DMS53 treated with DMSO at 0.1 percent for 48 hours (cell line): ENCODE results near the gene COL23A1.

ENCODE experiments used
- DNase-seq: peaks from one replicate; lab custom pipeline; 2025; ENCODE audit not compliant: unreplicated experiment; lab: John Stamatoyannopoulos, UW

COL23A1 gene

GRCh38 chr5:178428341-178429155 lies 161.6 kb downstream of the COL23A1 start:
- no peak for DNase-seq

DNA sequence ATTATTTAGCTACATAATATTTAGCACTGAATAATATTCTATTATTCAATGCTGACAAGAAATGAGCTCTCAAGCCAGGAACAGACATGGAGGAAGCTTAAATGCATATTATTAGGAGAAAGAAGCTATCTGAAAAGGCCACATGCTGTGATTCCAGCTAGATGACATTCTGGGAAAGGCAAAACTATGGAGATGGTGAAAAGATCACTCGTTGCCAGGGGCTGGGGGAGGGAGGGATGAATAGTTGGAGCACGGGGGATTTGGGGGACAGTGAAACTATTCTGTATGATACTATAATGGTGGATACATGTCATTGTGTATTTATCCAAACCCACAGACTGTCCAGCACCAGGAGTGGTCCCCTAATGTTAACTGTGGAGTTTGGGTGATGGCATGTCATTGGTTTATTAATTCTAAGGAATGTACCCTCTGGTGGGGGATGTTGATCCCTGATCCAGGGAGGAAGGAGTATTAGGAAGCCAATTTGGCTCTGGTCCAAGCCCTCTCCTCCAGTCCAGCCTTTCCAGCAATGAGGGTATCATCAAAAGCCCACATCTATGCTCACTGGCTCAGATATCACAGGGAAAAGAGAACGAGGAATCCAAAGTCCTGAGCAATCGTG lies 162.5 kb downstream of the COL23A1 start:
- DNase-seq, result no peak

- DNase-seq, result no peak
Measured at GRCh38 chr5:178426326-178427130, 163.7 kb downstream of the COL23A1 start.

DNA sequence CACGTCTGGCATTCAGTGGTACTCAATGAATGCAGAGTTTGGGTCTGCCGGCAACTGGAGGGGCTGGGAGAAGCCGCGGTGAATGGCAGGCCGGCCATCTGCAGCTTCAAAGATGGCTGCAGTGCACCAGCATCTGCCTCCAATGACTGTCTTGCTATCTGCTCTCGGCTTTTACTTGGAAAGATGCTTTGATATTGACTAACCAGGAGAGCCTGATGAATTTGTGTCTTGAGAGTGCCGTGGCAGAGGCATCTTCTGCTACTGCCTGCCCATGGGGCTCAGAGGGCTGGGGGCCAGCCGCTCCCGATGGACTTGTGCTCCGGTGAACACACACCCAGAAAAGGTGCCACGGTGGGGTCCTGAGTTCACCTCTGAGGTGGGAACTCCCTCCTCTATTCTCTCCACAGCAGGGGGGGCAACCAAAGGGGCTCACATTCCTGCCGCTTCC lies 164.5 kb downstream of the COL23A1 start:
- no peak for DNase-seq

DNA sequence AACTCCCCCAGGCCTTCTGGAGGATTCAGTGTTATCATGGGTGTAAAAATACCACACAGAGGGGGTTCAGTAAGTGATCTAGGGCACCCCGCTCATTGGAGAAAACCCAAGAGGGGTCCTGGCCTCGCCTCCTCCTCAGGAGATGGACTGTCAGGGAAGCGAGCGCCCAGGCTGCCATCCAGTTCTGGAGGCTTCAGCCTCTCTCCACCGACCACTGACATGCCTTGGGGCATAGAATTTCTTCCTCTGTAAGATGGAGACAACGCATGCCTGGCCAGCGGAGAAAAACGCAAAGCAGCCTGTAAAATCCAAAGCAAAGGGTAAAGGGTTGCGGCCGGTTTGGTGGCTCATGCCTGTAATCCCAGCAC lies 165.4 kb downstream of the COL23A1 start:
- DNase-seq, result no peak

GRCh38 chr5:178423901-178424809 lies 166.0 kb downstream of the COL23A1 start:
- DNase-seq, result no peak

- no peak for DNase-seq
Measured at GRCh38 chr5:178423431-178423830, 166.8 kb downstream of the COL23A1 start.

- no peak for DNase-seq
Measured at GRCh38 chr5:178422400-178422775, 167.8 kb downstream of the COL23A1 start.

- DNase-seq, result no peak
Measured at GRCh38 chr5:178421699-178422399, 168.3 kb downstream of the COL23A1 start.

DNA sequence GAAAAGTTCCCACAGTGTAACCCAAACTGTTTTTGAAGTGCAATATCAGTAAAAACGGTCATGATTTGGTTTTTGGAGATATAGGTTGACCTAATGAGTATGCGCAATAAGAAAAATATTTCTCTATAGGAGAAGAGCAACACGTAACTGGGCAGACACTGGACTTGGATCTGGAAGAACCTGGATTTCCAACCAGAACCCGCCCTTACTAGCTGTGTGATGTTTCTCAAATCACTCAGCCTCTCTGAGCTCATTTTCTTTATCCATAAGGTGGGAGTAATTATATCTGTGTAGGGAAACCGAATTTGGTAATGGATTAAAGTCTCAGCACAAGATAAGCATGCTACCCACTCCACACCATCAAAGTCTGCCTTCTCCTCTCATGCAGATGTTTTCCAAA lies 169.1 kb downstream of the COL23A1 start:
- no peak for DNase-seq

DNA sequence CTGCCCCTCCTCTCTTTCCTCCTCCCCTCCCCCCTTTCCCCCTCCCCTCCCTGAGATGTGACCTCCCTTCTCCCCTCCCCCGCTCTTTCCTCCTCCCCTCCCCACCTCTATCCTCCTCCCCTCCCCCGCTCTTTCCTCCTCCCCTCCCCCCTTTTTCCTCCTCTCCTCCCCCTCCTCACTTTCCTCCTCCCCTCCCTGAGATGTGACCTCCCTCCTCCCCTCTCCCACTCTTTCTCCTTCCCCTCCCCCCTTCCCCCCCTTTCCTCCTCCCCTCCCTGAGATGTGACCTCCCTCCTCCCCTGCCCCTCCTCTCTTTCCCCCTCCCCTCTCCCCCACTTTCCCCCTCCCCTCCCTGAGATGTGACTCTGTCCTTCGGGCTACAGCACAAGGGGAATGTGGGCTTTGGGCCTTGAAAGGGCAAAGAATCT lies 169.8 kb downstream of the COL23A1 start:
- DNase-seq, result no peak

- no peak for DNase-seq
Measured at GRCh38 chr5:178419651-178420050, 170.5 kb downstream of the COL23A1 start.

DNA sequence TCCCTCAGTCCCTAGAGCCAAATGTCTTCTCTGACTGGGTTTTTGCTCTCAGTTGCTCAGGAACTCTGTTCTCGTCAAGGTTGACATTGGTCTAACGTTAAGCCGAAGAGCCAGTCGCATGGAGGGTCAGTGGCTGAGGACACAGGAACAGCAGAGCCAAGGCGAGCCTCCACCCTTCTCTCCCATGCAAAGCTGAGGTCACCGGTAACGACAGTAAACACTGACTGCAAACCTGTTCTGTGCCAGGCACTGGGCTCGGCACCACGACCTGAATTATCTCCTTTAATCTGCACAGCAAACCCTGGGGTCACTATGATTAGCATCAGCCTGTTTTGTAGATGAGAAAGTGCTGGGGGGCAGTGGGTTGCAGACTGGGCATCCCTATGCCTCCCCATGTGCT lies 171.0 kb downstream of the COL23A1 start:
- DNase-seq, result no peak

DNA sequence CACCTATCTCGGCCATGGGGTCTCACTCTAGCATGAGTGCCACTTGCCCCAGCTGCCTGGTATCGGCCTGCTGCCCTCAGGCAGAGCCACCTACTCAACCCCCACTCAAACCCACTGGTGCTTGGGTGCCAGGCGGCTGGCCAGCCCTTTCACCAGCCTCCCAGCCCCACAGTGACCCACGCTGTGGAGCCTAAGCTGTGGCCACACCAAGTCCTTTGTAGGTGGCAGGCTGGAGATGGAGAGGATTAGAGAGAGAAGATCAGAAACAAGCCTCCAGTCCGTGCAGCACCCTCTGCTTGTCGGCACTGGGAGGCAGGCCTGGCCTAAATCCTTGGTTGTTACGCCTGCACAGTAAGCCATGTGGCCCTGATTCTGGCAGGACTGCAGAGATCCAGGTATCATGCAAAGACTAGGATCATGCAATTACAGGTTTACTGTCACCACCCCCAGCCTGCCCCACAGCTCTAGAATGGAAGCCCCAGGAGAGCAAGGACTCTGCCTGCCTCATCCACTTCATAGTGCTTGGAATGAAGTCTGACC lies 171.7 kb downstream of the COL23A1 start:
- DNase-seq, result no peak

DNA sequence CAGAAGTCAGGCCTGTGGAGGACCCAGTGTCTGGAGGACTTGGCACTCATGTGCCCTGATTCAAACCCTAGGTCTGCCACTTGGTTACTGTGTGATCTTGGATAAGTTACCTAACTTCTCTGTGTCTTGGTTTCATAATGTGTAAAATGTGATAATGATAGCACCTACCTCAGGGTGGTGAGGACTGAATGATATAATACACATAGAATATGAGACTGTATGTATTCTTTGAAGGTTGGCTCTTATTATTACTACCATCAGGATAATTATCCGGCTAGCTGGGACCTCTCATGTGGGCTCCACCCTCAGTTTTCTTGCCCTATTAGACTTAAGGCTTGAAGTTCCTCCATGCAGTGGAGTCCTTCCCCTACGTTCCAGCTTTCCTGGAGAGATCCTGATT lies 172.2 kb downstream of the COL23A1 start:
- DNase-seq, result no peak

GRCh38 chr5:178417391-178417811 lies 172.8 kb downstream of the COL23A1 start:
- no peak for DNase-seq

- DNase-seq, result no peak
Measured at GRCh38 chr5:178416919-178417318, 173.3 kb downstream of the COL23A1 start.

DNA sequence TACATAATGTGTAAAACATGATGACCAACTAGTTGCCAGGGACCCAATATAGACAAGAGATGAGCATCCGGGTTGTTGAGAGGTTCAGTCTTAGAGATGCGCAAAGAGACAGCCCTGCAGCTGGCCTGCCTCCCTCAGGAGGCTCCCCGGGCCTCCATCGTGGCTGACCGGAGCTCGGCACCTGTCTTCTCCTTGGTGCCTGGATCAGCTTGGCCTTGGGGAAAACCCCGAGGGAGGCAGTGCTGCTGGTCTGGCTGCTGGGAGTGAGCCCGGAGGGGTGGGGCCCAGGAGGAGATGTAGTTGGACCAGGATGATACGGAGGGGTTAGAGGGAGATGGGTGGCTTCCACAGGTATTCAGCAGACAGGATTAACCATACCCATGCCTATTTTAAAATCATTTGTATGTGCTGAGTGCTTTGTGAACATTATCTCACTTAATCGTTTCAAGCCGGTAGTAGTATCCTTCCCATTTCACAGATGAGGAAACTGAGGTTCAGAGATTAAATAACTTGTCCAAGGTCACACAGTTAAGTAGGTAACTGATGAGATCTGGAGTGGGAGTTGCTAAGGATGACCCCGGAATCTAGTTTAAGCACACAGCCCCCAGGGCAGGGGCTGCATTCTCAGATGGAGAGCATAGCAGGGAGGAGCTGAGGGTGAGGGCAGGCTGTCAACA lies 173.8 kb downstream of the COL23A1 start:
- DNase-seq, result no peak

DNA sequence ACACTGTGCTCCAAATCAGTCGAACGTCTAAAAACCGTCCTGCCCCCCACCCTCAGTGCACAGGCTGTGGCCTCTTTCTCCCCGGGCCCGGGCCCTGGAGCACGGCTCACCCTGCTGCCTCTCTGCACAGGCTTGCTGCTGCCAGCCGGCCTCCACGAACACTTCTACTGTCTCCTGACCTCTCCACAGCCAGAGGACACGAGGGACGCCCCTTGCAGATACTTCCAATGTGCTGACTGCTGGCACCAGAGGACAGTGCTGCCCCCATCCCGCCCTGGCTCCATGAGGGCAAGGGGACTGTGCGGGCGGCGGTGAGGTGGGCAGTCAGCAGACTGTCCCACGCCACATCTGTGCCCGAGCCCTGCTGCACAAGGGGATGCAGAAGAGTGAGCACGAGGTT lies 174.8 kb downstream of the COL23A1 start:
- no peak for DNase-seq
